Neural cell (in vitro differentiated cells): ENCODE data around the gene OSR1. TPM values are rescaled to one million over a fixed set of nuclear protein-coding genes. Genes with fewer than 3 reads are reported as not detected.

Experiments
- H2AFZ ChIP-seq: fragments of 200-600, 300-800 bp; sonication (generic), shearing (Covaris generic); 2 replicates; pipeline ENCODE4 v1.6.0; 2014; ENCODE audit warnings: low read depth, mild to moderate bottlenecking, antibody characterized with exemption, low read length, moderate library complexity
- H3F3A ChIP-seq: fragments of 200-600 bp; shearing (Covaris generic); 2 replicates; pipeline ENCODE4 v1.6.1; 2016; ENCODE audit warnings: mild to moderate bottlenecking, moderate library complexity, mixed read lengths, antibody characterized with exemption, low read length; ENCODE audit not compliant: insufficient read depth, poor library complexity, severe bottlenecking
- H3K27ac ChIP-seq: fragments of 200-600, 300-800 bp; sonication (generic), shearing (Covaris generic); 2 replicates; pipeline ENCODE4 v1.5.1; 2014; ENCODE audit warnings: mild to moderate bottlenecking, low read length, moderate library complexity
- H3K27me3 ChIP-seq: fragments of 300-800, 200-600 bp; sonication (generic), shearing (Covaris generic); 2 replicates; pipeline ENCODE4 v1.6.0; 2014; ENCODE audit warnings: mild to moderate bottlenecking, low read depth, low read length, moderate library complexity; ENCODE audit not compliant: insufficient read depth
- H3K36me3 ChIP-seq: fragments of 300-800, 200-600 bp; sonication (generic), shearing (Covaris generic); 2 replicates; pipeline ENCODE4 v1.5.1; 2014; ENCODE audit warnings: mild to moderate bottlenecking, antibody characterized with exemption, low read length, moderate library complexity; ENCODE audit not compliant: insufficient read depth
- H3K4me2 ChIP-seq: fragments of 300-800, 200-600 bp; sonication (generic), shearing (Covaris generic); 2 replicates; pipeline ENCODE4 v1.6.0; 2014; ENCODE audit warnings: mild to moderate bottlenecking, low read length
- H3K4me3 ChIP-seq: fragments of 300-800, 200-600 bp; sonication (generic), shearing (Covaris generic); 2 replicates; pipeline ENCODE4 v1.5.1; 2014; ENCODE audit warnings: mild to moderate bottlenecking, low read length, moderate library complexity
- H3K79me2 ChIP-seq: fragments of 200-600 bp; shearing (Covaris generic); replicated peaks from 2 replicates; pipeline ENCODE4 v1.6.0; 2014; ENCODE audit warnings: mild to moderate bottlenecking, low read length, moderate library complexity; ENCODE audit not compliant: insufficient read depth
- H3K9ac ChIP-seq: fragments of 300-800, 200-600 bp; sonication (generic), shearing (Covaris generic); 2 replicates; pipeline ENCODE4 v1.6.1; 2016; ENCODE audit warnings: mild to moderate bottlenecking, low read length, mixed read lengths
- H3K9me2 ChIP-seq: fragments of 200-600 bp; shearing (Covaris generic); 2 replicates; pipeline ENCODE4 v1.6.1; 2016; ENCODE audit warnings: mild to moderate bottlenecking, low read length, mixed read lengths; ENCODE audit not compliant: insufficient read depth
- H3K9me3 ChIP-seq: fragments of 200-600, 300-800 bp; sonication (generic), shearing (Covaris generic); 2 replicates; pipeline ENCODE4 v1.6.1; 2016; ENCODE audit warnings: mild to moderate bottlenecking, mixed run types, low read length, moderate library complexity, mixed read lengths
- H4K20me1 ChIP-seq: fragments of 200-600 bp; shearing (Covaris generic); 2 replicates; pipeline ENCODE4 v1.6.1; 2016; ENCODE audit warnings: mild to moderate bottlenecking, mixed run types; ENCODE audit not compliant: insufficient read depth
- EP300 ChIP-seq: fragments of 450-650 bp; conservative IDR thresholded peaks from 2 replicates; pipeline ENCODE4 v1.6.1; 2014; ENCODE audit warnings: antibody characterized with exemption, mild to moderate bottlenecking, moderate library complexity; ENCODE audit not compliant: poor library complexity, severe bottlenecking
- EZH2 ChIP-seq: fragments of 200-600, 300-800 bp; shearing (Covaris generic), sonication (generic); IDR thresholded peaks from 2 replicates; pipeline ENCODE4 v1.6.1; 2014; ENCODE audit warnings: antibody characterized with exemption, low read length, borderline replicate concordance, mild to moderate bottlenecking; ENCODE audit not compliant: insufficient read depth, poor library complexity, severe bottlenecking
- MXI1 ChIP-seq: fragments of 450-650 bp; conservative IDR thresholded peaks from 2 replicates; pipeline ENCODE4 v1.6.1; 2014; ENCODE audit warnings: antibody characterized with exemption, mild to moderate bottlenecking; ENCODE audit not compliant: poor library complexity, severe bottlenecking
- POLR2AphosphoS5 ChIP-seq: IDR thresholded peaks from 2 replicates; pipeline ENCODE4 v1.6.1; 2012
- RAD21 ChIP-seq: fragments of 450-650 bp; conservative IDR thresholded peaks from 2 replicates; pipeline ENCODE4 v1.6.1; 2014; ENCODE audit warnings: antibody characterized with exemption, mild to moderate bottlenecking, moderate library complexity
- REST ChIP-seq: IDR thresholded peaks from 2 replicates; pipeline ENCODE4 v1.6.1; 2012; ENCODE audit warnings: borderline replicate concordance
- SMC3 ChIP-seq: fragments of 450-650 bp; conservative IDR thresholded peaks from 2 replicates; pipeline ENCODE4 v1.6.1; 2014; ENCODE audit warnings: antibody characterized with exemption, mild to moderate bottlenecking, moderate library complexity; ENCODE audit not compliant: poor library complexity
- TAF1 ChIP-seq: IDR thresholded peaks from 2 replicates; pipeline ENCODE4 v1.6.1; 2012; ENCODE audit warnings: low read depth
- polyA plus RNA-seq: library from polyadenylated mRNA; depleted of rRNA; stranded (reverse); fragments of >200 nt; gene quantifications from 2 replicates; pipeline ENCODE4 v1.2.3, GENCODE V29; 2014
- TF ChIP-seq, protein P1 (sequence below): fragments of 450-650 bp; IDR thresholded peaks from 2 replicates; pipeline ENCODE4 v1.5.1; 2014; ENCODE audit warnings: antibody characterized with exemption, mild to moderate bottlenecking, moderate library complexity; ENCODE audit not compliant: poor library complexity, severe bottlenecking

OSR1 gene
- polyA plus RNA-seq, 1 donor from 2014 or later: not detected

- Histone ChIP-seq H3K4me3 (no peak overlapping the region), H2AFZ (no peak overlapping the region), H3K9me2 (no peaks in the 10 kb centered on the region), H3K27me3 (peaks cover 100% of the 10 kb centered on the region), H3K36me3 (no peaks in the 10 kb centered on the region), H4K20me1 (no peaks in the 10 kb centered on the region), H3K79me2 (no peaks in the 10 kb centered on the region), H3K9ac (no peak overlapping the region), H3K4me2 (no peak overlapping the region), H3K27ac (no peak overlapping the region), H3K9me3 (no peaks in the 10 kb centered on the region), H3F3A (no peaks in the 10 kb centered on the region)
- TF ChIP-seq TAF1 (no peak), EP300 (no peak), EZH2 (no peak), SMC3 (no peak), POLR2AphosphoS5 (no peak), RAD21 (no peak), MXI1 (no peak), REST (no peak)
- TF ChIP-seq, protein P1, sequence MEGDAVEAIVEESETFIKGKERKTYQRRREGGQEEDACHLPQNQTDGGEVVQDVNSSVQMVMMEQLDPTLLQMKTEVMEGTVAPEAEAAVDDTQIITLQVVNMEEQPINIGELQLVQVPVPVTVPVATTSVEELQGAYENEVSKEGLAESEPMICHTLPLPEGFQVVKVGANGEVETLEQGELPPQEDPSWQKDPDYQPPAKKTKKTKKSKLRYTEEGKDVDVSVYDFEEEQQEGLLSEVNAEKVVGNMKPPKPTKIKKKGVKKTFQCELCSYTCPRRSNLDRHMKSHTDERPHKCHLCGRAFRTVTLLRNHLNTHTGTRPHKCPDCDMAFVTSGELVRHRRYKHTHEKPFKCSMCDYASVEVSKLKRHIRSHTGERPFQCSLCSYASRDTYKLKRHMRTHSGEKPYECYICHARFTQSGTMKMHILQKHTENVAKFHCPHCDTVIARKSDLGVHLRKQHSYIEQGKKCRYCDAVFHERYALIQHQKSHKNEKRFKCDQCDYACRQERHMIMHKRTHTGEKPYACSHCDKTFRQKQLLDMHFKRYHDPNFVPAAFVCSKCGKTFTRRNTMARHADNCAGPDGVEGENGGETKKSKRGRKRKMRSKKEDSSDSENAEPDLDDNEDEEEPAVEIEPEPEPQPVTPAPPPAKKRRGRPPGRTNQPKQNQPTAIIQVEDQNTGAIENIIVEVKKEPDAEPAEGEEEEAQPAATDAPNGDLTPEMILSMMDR: no peak
These were observed 1.0 kb upstream of the OSR1 start for GRCh38 chr2:19359456-19359855.

DNA sequence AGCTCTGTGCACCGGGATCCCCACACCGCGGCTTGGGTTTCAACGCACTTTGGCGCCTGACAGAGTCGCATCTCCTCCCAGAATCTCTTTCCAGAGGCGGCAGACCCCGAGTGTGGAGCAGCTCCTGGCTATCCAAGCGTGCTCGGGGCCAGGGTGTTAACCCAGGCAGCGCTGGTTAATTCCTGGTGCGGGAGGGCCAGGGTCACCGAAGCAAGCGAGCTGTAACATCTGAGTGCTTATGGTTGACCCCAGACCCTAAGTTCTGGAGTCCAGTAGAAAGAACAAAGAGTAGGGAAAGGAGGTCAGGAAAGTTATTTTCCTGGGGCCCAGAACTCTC is 566 bp upstream of the OSR1 start:
- no peak overlapping the region for H3K4me2 ChIP-seq
- no peak for TF ChIP-seq RAD21
- peak; percentile 80 for TF ChIP-seq EZH2
- TF ChIP-seq EP300: no peak
- TF ChIP-seq, protein P1: no peak

More for the DNA sequence above, 566 bp upstream of the OSR1 start:
- Histone ChIP-seq H3K27me3 (peaks cover 100% of the 10 kb centered on the region), H3K79me2 (no peaks in the 10 kb centered on the region), H3K9me3 (no peaks in the 10 kb centered on the region), H3K9ac (no peak overlapping the region), H4K20me1 (no peaks in the 10 kb centered on the region), H3K9me2 (no peaks in the 10 kb centered on the region), H3K36me3 (no peaks in the 10 kb centered on the region), H3F3A (no peaks in the 10 kb centered on the region), H3K4me3 (peak overlapping the region; percentile 40), H2AFZ (no peak overlapping the region), H3K27ac (no peak overlapping the region)
